Right lobe of liver (tissue), 4 donors: ENCODE measurements around the gene RIBC2.

Experiments used
- CTCF ChIP-seq, 4 donors: fragments of 200-600 bp in 3 of 4; fragments of 450-650 bp in 1 of 4; IDR thresholded peaks; one replicate each; pipeline versions ENCODE4 v1.5.1 to v1.8.0; 2016 to 2022; ENCODE audit warnings: antibody characterized with exemption in 4 of 4, mild to moderate bottlenecking in 2 of 4
- POLR2A ChIP-seq: fragments of 450-650 bp; IDR thresholded peaks from one replicate; pipeline ENCODE4 v1.6.1; 2017; ENCODE audit warnings: antibody characterized with exemption, mild to moderate bottlenecking
- donor health status: DM: no; HTN: no; CAD: no.
- donor health status: DM: no; HTN: no; CAD: no.
- donor health status: DM: no; HTN: yes; CAD: no.

- TF ChIP-seq CTCF (IDR thresholded peaks at IDR 0.05): no peak
- TF ChIP-seq POLR2A: no peak
These were observed 34.9 kb downstream of the RIBC2 start for GRCh38 chr22:45448431-45448830.
